NOMO-1 (cell line): ENCODE measurements around the gene SLFN12L.
A peak's percentile ranks its signal among the peaks of the same experiment; 100 is the strongest.
"Not testable (repeated sequence)": the region's sequence is repeated elsewhere in the genome, so short reads cannot be mapped to it uniquely, and the experiment has no call there.

Experiments
- DNase-seq, 2 experiments: peaks; one replicate each; lab custom pipeline; 2025; ENCODE audit not compliant: unreplicated experiment in 2 of 2; lab: John Stamatoyannopoulos, UW

Gene SLFN12L

DNA sequence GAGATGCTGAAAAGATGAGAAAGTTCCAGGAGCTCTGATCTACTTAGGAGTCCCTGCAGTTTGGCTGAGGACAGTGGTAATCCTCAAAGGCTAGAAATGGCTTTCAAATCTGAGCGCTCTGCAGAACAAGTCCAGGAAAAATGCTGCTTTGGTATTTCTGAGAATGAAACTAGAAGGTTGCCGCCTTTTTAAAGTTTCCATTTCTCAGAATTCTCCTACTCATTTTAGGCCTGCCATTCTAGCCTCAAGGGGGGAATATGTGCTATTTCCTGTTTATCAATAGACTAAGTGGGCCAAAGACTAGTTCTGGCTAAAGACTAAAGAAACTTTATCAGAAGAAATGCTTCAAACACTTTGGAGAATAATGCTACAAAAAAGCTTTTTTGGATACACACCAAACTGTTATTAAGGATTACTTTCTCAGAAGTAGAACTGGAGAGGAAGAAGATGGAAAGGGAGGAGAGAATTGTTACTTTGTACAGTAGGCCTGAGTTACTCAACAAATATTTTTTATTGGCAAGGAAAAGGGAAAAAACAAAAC is at the start of gene SLFN12L:
Gene SLFN12L, minus strand, starts transcription at position 78 of the 541 bp plus-strand sequence. CDS start 15,314 bp downstream, outside the sequence.
- DNase-seq = no peak

DNA sequence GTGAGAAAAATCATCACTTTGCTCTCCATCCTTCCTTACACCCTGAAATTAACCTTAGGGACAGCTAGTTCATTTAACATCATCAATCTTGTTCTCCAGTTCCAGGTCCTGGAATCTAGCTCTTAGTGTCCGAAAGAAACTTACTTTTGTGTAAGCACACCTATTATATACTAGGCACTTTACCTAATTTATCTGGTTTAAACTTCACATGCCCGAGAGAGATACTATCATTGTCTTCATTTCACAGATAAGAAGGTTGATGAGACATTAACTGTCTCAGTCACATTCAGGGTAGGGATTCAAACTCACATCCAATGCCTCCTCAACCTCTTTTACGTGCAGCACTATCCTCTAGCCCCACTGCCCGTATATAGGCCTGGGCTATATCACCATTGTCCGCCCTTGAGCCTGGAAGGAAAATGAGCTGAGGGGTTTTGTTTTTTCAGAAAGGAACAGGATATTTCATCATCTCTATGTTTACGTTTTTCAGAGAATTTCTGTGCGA is 49.1 kb upstream of the SLFN12L start:
- no peak for DNase-seq

DNA sequence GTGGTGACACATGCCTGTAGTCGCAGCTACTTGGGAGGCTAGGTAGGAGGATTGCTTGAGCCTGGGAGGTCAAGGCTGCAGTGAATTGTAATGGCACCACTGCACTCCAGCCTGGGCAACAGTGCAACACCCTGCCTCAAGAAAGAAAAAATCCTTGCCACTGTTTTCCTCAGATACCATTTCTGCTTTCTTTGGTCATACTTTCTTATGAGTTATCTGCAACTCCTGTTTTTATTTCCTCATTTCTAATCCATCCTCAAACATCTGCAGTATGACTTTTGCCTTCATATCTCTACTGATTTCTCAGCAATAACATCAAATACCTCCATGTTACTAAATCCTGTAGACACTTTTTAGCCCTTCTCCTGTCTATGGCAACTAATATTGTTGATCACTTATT is 46.6 kb upstream of the SLFN12L start:
- no peak for DNase-seq

DNA sequence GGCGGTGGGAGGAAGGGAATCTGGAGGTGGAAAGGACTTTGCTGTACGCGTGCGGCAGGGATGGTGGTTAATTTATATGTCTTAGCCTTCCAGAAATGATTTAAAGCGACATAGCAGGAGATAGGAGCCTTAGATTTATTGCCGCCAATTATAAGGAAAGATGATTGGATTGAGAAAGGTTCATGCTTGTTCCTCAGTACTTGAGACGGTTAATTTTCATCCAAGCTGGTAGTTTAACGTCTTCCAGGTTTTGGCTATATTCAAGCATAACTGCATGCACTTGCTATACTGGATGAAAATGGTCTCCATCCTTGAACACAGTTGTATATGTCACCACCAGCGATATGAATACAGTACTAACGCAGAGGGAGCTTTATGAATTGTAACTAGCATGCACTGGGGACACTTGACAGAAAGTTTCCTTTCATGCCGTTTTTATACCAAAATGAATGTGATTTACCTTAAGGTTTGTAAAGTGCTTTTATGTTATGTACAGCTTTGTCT is 41.5 kb upstream of the SLFN12L start:
- peak in 1 of 2 experiments; percentile 31 for DNase-seq

DNA sequence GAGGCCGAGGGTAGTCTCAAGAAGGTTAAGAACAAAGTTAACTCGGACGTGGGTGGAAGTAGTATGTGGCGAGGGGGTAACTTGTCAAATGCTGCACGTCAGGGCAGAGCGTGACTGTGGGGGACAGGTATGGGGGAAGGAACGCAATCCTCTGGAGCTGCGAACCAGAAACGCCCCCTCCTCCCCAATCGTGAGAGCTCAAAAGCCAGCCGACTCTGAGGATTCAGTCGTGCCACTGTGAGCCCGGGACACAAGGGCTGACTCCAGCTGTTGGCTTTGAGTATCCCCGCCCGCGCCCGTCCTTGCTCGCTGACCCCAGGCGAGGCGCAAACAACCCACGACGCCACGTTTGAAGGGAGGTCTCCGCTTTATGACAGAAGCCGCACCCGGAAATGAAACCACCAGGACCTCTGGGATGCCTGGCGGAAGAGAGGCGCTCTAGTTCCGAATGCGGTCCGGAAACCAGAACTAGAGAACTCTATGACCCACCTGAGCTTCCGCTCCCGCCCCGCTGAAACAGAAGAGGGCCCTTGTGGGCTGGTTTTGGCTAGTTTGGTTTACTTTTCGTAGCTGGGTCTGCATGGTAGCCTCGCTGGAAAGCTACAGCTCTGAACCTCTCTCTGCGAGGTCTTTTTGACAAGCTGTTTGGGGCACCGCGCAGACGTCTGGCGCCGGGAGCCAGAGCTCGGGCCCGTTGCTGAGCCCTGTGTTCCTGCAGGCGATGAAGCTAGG is 40.9 kb upstream of the SLFN12L start, which contains the start of gene PEX12:
Gene PEX12, minus strand, starts transcription at position 375 of the 732 bp plus-strand sequence. CDS start 550 bp downstream, outside the sequence.
- DNase-seq = peak; percentile 90 to 94

DNA sequence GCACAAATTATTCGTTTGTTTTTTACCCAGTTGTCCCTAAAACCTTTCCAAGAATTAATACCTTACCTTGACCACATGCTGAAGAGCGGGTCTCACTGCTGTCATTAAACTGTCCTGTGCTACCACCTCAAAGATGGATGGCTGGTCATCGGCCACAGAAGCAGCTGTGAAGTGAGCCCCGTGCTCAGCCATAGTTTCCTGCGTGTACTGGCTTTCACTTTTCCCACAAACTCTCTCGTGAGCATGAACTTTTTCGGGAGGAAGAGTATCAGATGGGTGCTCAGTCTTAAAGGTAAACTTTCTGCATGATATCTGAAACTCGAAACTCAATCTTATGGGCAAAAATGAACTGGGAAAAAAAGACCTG is 40.3 kb upstream of the SLFN12L start:
- DNase-seq = peak in 1 of 2 experiments; percentile 18

DNA sequence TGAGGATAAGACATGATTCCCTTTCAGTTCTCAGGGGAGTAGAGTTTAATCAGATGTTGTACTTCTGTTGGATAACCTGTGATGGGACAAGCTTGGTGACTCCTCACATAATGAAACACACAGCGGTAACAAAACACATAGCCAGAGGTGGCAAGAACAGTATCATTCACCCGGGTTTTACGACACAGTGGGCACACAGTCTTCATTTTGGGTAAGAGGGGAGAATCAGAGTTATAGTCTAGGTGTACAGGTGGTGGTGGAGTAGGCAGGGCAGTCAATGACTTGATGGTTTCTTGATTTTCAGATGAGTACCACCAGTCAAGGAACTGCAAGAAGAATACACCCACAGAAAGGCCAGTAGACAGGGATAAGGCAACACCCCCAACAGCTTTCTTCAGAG is 38.3 kb upstream of the SLFN12L start:
- no peak for DNase-seq

DNA sequence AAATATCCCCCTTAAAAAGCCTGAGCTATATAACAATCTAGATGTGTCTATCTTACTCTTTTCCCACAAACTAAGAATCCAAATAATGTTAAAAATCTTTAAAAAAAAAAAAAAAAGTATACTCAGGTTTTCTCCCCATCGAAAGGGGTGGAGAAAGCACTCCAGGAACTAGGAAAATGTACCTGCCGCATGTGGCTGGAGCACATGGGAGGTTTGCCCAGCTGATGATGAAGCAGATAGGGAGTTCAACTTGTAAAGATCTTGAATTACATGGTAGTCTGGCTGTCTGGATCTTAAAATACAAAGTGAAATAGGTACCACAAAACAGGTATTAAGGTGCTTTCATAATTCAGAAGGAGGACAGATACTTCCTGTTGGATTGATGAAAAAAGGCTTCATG is 31.9 kb upstream of the SLFN12L start:
- no peak for DNase-seq

DNA sequence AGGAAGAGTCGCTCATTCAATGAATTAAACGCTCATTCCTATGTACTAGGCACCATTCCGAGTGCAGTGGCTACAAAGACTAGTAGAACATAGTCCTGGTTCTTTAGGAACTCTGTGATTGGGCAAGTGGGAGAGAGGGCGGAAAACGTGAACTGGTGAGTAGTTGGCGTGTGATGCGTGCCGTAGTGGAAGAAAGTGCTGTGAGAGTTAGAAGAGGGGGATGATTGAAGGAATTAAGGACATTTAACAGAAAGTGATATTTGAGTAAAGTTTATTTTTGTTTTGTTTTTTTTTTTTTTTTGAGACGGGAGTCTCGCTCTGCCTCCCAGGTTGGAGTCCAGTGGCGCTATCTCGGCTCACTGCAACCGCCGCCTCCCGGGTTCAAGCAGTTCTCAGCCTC is 31.1 kb upstream of the SLFN12L start:
- peak in 1 of 2 experiments; percentile 7 for DNase-seq

DNA sequence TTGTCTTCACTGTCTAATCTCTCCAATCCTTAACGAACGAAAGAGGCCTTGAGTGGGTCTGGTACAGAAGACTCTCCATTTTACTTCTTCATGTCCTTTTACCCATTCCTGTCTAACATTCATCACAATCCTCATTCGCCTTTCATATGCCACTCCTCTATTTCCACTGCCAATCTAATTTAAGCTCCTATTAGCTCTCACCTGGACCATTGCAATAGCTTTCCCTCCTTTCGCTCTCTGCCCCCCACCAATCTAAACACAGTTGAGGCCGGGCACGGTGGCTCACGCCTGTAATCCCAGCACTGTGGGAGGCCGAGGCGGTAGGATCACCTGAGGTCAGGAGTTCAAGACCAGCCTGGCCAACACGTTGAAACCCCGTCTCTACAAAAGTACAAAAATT is 29.5 kb upstream of the SLFN12L start:
- DNase-seq = no peak

DNA sequence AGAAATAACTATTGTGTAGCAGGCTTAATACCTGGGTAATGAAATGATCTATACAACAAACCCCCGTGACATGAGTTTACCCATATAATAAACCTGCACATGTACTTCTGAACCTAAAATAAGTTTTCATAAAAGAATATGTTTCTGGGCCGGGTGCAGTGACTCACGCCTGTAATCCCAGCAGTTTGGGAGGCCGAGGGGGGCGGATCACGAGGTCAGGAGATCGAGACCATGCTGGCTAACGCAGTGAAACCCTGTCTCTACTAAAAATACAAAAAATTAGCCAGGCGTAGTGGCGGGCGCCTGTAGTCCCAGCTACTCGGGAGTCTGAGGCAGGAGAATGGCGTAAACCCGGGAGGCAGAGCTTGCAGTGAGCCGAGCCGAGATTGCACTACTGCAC is 25.7 kb upstream of the SLFN12L start:
- DNase-seq = not testable (repeated sequence)

DNA sequence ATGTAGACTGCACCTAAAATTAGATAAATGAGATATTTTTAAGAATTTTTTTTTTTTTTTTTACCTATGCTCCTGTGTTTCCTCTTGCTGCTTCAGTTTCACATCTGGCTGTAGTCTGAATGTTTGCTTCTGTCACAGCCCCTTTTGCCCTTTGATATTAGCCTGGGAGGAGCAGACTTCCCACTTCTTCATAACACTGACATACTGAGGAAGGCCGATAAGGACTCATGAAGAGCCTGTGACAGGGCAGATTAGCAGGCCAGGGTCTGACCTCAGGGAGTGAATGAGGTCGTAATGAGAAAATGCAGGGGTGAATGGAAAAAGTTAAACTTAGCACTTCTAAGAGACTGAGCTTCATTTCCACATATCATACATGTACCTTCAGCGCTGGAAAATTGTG is 23.2 kb upstream of the SLFN12L start, which contains the start of gene SLFN14:
Gene SLFN14, minus strand, starts transcription at position 117 of the 400 bp plus-strand sequence. CDS start 2,757 bp downstream, outside the sequence.
- DNase-seq = no peak

DNA sequence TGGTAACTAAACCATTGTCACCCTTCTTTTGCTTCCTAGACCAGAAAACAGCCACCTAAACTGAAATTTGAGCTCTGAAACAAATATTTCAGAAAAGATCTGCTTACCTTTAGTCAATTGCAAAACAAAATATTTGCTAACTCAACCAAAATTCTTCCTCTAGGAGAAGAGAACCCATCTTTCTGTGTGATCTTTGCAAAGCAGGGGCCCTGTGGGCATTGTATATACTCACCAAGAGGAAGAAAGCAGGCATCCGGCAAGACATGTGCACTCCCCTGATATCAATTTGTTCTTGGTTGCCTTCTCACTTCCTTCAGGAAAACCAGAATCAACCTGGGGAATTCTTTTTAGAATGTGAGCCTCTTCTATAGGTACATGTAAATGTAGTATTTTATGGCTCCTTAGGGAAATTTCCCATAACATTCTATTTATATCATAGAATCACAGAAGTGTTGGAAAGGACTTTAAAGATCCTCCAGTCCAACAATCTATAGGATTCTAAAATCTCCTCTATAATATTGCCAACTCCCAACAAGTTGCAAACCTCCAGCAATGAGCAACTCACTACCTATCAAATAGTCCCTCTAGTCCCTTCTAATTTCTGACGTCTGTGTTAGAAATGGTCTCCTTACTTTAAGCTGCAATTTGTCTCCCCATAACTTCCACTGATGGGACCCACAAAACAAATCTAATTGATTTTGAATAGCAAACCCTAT is 22.2 kb upstream of the SLFN12L start:
- no peak for DNase-seq

DNA sequence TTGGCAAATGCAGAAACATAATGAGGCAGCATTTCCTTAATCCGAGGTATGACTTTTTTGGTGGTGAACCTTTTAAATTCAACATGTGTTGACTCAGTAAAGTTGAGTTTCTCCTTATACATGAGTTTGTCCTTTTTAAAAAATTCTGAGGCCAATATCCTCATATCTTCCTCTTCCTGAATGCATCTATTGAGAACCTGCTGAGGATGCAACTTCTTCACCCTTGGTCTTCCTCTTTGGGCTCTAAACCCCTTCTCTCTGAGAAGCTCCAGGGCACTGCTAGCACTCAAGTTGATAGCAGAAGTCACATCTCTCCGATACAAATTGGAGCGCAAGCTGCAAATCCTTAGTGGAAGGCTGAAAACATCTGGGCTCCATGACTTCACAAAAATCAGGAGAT is 19.9 kb upstream of the SLFN12L start:
- DNase-seq = no peak

DNA sequence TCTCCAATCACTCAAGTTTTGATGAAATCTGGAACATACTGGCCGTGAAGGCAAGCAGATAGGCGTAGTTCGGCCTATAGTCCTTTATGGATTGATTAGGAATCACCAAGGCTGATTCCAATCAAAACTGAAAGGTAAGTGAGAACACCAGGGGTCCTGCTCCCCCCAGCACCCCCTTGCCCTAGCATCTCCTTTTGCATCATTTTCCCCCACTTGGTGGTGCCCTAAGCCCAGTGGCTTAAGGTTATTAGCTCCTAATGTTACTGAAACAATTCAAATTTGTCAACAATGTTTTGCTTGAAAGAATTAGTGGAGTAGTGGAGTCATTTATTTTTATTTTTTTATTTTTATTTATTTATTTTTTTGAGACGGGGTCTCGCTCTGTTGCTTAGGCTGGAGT is 18.2 kb upstream of the SLFN12L start:
- no peak for DNase-seq

DNA sequence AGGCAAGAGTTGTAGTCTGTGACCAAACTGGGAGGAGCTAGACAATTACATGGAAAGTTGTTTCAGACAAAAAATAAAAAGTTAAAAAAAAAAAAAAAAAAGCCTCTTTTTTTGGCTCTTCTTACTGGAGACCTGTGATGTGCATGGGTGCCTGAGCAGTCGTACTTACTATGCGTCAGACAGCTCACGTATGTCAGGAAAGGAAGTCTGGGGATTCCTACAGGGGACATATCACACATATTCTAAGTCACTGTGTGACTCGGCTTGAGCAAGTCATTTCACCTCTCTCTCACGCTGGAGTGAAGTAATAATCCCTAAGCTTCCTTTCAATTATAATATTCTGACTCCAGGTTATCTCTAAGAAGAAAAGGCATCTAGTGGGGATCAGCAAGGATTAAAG is 17.2 kb upstream of the SLFN12L start:
- no peak for DNase-seq

DNA sequence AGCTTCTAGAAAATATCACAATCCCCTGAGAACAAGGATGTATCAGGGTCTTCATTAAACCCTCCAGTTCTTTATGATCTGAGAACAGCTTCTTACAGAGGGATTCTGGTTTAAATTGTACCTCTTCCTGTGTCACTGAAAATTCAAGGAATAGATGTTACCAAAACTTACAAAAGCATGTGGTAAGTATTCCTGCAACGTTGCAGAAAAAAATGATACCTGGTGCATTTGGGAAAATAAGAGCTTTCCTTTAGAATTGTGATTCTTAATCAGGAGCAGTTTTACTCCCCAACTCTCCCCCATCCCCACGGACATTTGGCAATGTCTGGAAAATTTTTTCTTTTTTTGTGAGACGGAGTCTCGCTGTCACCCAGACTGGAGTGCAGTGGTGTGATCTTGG is 15.8 kb upstream of the SLFN12L start:
- DNase-seq = no peak

DNA sequence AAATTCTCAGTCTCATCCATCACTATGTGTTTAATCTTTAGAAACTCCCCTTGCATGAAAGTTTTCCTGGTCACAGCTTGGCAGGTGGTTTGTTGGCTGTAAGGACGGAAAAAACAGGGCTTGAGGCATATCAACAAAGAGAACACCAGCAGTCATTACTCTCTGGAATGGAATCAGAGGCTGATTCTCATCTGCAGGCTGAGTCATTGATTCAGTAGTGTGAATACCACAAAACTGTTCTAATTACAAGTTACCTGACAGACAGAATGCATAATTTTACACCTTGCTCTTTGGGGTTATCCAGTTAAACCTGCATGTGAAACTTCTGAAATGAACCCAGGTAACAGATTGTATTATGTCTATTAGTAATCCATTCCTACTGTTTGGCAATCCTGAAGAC is 11.5 kb upstream of the SLFN12L start:
- no peak for DNase-seq

DNA sequence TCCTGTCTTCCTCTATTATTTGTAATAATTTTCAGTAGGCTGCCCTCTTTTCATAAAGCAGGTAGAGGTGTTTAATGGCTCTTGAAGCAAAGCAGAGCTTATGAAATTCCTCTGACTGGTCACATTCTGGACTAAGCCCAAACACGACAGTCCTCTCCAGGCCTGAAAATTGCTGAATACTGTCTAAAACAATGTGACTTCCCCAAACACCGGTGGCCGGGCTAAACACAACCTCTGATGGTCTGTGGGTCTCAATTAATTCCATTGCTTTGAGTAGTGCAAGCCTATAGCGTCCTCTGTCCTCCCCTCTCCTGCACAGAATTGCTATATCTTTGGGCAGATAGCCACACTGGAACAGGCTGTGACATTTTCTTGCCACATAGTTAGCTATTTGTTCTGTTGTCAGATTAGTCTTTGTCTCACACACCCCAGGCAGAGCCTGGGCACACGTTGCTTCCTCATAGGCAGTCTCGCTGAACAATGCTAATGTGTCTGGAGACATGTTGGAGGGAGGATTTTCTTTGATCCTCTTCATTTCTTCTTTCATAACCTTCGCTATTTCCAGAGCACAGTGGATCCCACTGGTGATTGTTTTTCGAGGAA is 10.8 kb upstream of the SLFN12L start:
- DNase-seq = no peak

DNA sequence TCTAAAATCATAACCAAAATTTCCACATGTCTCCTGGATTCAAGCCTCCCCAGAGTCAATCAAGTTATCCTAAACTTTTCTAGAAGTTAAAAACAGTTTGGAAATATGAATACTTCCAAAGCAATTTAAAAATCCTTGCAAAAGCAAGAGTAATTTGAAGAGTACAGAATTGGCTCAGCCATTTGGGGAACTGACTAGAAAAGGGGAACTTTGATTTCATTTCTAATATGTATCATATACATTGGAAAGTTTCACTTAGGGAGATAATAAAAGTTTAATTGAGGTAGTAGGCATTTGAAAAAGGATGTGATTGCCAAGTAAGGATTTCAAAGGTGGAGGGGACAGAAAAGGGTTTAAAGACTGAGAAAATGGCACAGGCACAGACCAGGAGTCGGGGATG is 9.0 kb upstream of the SLFN12L start:
- peak; percentile 3 to 69 for DNase-seq

DNA sequence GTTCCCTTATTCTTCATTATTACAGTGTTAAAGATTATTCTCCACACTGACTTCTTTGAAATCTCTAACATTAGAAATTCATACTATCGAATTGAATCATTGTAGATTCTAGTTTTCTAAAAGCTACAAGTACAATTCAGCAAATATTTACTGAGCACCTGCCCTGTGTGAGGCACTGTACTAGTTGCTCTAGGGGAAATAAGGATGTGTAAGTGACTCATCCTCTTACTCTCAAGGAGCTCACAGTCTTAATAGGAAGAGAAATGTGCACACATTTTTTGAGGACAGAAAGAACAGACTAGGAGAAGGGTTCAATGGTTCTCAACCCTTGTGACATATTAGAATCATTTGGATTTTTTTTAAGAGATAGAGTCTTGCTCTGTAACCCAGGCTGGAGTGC is 7.7 kb upstream of the SLFN12L start:
- DNase-seq = no peak
